WTC11 (cell line): ENCODE data around the gene ARHGEF17. TPM values are rescaled to one million over a fixed set of nuclear protein-coding genes. Genes with fewer than 3 reads are reported as not detected.

Experiments
- ATAC-seq: fragments of 200-7000 bp; cut with Tn5 transposase; 2 replicates; pipeline ENCODE4 v1.10.0; 2021; ENCODE audit warnings: mild to moderate bottlenecking, moderate library complexity
- CTCF ChIA-PET: fragments of 300-600 bp; sonication (Branson Sonifier 250); formaldehyde crosslinking; loops from one replicate; lab custom pipeline; 2021; ENCODE audit warnings: antibody characterized with exemption; lab: Charles Lee
- POLR2A ChIA-PET: fragments of 350-600 bp; sonication (Branson Sonifier 250); formaldehyde crosslinking; loops from one replicate; lab custom pipeline; 2021; ENCODE audit warnings: antibody characterized with exemption; lab: Charles Lee
- DNase-seq: peaks from one replicate; pipeline ENCODE4 v3.0.0; 2021; ENCODE audit warnings: low spot score
- H3K27ac Mint-ChIP-seq: 2 replicates; pipeline ENCODE4 v1.8.0; 2021; ENCODE audit warnings: mixed read lengths
- H3K27me3 Mint-ChIP-seq: 2 replicates; pipeline ENCODE4 v1.8.0; 2021; ENCODE audit warnings: low read depth, mild to moderate bottlenecking, moderate library complexity, mixed read lengths
- H3K36me3 Mint-ChIP-seq: 2 replicates; pipeline ENCODE4 v1.8.0; 2021; ENCODE audit warnings: mixed read lengths
- H3K4me1 Mint-ChIP-seq: 2 replicates; pipeline ENCODE4 v1.8.0; 2022; ENCODE audit warnings: mixed read lengths
- H3K4me3 Mint-ChIP-seq: 2 replicates; pipeline ENCODE4 v1.8.0; 2021; ENCODE audit warnings: mild to moderate bottlenecking, moderate library complexity, mixed read lengths
- H3K9me3 Mint-ChIP-seq: 2 replicates; pipeline ENCODE4 v1.8.0; 2021; ENCODE audit warnings: mixed read lengths
- CBFB ChIP-seq: sonication (generic); formaldehyde crosslinking; IDR thresholded peaks from 2 replicates; pipeline ENCODE4 v1.8.1; 2022; ENCODE audit warnings: mild to moderate bottlenecking, low read depth, missing genetic modification reagents
- E2F5 ChIP-seq: sonication (generic); formaldehyde crosslinking; IDR thresholded peaks from 2 replicates; pipeline ENCODE4 v1.8.1; 2022; ENCODE audit warnings: mild to moderate bottlenecking, moderate library complexity, missing genetic modification reagents
- EMX1 ChIP-seq: fragments of 250-450 bp; sonication (Bioruptor Pico); IDR thresholded peaks from 2 replicates; pipeline ENCODE4 v1.8.0; 2021; ENCODE audit warnings: mild to moderate bottlenecking
- MXD4 ChIP-seq: fragments of 250-450 bp; sonication (Bioruptor Pico); IDR thresholded peaks from 2 replicates; pipeline ENCODE4 v1.8.0; 2021; ENCODE audit warnings: mild to moderate bottlenecking, moderate library complexity, borderline replicate concordance
- SMAD3 ChIP-seq: sonication (generic); formaldehyde crosslinking; IDR thresholded peaks from 2 replicates; pipeline ENCODE4 v1.8.0; 2022; ENCODE audit warnings: missing genetic modification reagents, mild to moderate bottlenecking, borderline replicate concordance
- ZNF121 ChIP-seq: sonication (generic); formaldehyde crosslinking; IDR thresholded peaks from 2 replicates; pipeline ENCODE4 v1.8.0; 2023; ENCODE audit warnings: missing genetic modification reagents
- ZNF219 ChIP-seq: sonication (generic); formaldehyde crosslinking; IDR thresholded peaks from 2 replicates; pipeline ENCODE4 v1.8.0; 2023; ENCODE audit warnings: missing genetic modification reagents, mild to moderate bottlenecking, borderline replicate concordance
- ZNF416 ChIP-seq: fragments of 250-450 bp; sonication (Bioruptor Pico); IDR thresholded peaks from 2 replicates; pipeline ENCODE4 v1.9.0; 2021; ENCODE audit warnings: mild to moderate bottlenecking, inconsistent platforms
- ZNF671 ChIP-seq: fragments of 250-450 bp; sonication (Bioruptor Pico); IDR thresholded peaks from 2 replicates; pipeline ENCODE4 v1.8.0; 2021; ENCODE audit warnings: mild to moderate bottlenecking
- total RNA-seq: library from RNA; stranded (reverse); gene quantifications from 3 replicates; pipeline ENCODE4 v1.2.3, GENCODE V29; 2021
- TF ChIP-seq, protein P1 (sequence below): fragments of 250-450 bp; sonication (Bioruptor Pico); conservative IDR thresholded peaks from 2 replicates; pipeline ENCODE4 v1.9.0; 2021; ENCODE audit warnings: mild to moderate bottlenecking
- TF ChIP-seq, protein P2 (sequence below): sonication (generic); formaldehyde crosslinking; IDR thresholded peaks from 2 replicates; pipeline ENCODE4 v1.8.0; 2022; ENCODE audit warnings: mild to moderate bottlenecking, missing genetic modification reagents
- TF ChIP-seq, protein P3 (sequence below): sonication (generic); formaldehyde crosslinking; IDR thresholded peaks from 2 replicates; pipeline ENCODE4 v1.8.0; 2023; ENCODE audit warnings: mild to moderate bottlenecking, missing genetic modification reagents
- TF ChIP-seq, protein P4 (sequence below): sonication (generic); formaldehyde crosslinking; IDR thresholded peaks from 2 replicates; pipeline ENCODE4 v1.8.1; 2023; ENCODE audit warnings: mild to moderate bottlenecking, moderate library complexity, missing genetic modification reagents
- TF ChIP-seq, protein P5 (sequence below): fragments of 250-450 bp; sonication (Bioruptor Pico); IDR thresholded peaks from 2 replicates; pipeline ENCODE4 v2.1.2; 2022; ENCODE audit warnings: mild to moderate bottlenecking, moderate library complexity

The ARHGEF17 gene
- total RNA-seq, 1 experiment from 2014 or later: 18.2 TPM

DNA sequence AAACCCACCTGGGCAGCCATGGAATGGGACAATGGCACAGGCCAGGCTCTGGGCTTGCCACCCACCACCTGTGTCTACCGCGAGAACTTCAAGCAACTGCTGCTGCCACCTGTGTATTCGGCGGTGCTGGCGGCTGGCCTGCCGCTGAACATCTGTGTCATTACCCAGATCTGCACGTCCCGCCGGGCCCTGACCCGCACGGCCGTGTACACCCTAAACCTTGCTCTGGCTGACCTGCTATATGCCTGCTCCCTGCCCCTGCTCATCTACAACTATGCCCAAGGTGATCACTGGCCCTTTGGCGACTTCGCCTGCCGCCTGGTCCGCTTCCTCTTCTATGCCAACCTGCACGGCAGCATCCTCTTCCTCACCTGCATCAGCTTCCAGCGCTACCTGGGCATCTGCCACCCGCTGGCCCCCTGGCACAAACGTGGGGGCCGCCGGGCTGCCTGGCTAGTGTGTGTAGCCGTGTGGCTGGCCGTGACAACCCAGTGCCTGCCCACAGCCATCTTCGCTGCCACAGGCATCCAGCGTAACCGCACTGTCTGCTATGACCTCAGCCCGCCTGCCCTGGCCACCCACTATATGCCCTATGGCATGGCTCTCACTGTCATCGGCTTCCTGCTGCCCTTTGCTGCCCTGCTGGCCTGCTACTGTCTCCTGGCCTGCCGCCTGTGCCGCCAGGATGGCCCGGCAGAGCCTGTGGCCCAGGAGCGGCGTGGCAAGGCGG, 11.4 kb upstream of the ARHGEF17 start:
- Mint-ChIP-seq H3K27ac (no peak overlapping the region), H3K9me3 (no peaks in the 10 kb centered on the region), H3K27me3 (peaks cover 13% of the 10 kb centered on the region), H3K36me3 (no peaks in the 10 kb centered on the region), H3K4me1 (peaks cover 16% of the 10 kb centered on the region), H3K4me3 (no peak overlapping the region)
- CTCF ChIA-PET: interaction anchor here (1.0 to 6.8 kb wide), 12 partner anchors 8 to 97 kb away, joined by 3 to 88 read pairs (median 6); no protein-coding TSS in a partner anchor
- ATAC-seq: no peak
- no peak for DNase-seq
- no peak for TF ChIP-seq E2F5 (CRISPR knock-in tag)
- TF ChIP-seq, protein P1, sequence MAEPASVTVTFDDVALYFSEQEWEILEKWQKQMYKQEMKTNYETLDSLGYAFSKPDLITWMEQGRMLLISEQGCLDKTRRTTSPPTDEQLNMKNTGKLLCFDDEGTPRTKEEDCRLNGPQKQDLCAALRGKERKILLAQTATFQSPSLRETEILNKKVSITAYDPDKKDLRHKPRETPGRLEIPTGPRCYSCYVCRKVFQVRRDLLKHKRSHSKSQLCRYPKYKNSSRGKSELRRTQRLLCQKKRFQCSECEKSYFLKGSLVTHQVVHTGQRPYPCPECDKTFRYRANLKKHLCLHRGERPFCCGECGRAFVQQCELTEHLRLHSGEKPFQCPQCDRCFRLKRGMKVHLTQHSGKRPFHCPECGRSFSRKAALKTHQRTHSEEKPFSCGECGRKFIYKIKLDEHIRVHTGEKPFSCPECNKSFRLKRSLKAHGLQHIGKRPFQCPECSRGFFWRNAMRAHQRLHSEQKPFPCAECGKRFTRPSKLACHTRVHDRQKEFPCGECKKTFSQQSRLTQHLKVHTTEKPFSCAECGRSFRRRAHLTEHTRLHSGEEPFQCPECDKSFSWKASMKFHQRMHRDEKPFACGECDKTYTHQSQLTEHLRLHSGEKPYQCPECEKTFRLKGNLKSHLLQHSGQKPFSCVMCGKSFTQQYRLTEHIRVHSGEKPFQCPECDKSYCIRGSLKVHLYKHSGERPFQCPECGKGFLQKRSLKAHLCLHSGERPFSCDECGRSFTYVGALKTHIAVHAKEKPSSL (CRISPR knock-in tag): no peak
- no peak for TF ChIP-seq ZNF416 (CRISPR knock-in tag)
- POLR2A ChIA-PET: no interaction called here

DNA sequence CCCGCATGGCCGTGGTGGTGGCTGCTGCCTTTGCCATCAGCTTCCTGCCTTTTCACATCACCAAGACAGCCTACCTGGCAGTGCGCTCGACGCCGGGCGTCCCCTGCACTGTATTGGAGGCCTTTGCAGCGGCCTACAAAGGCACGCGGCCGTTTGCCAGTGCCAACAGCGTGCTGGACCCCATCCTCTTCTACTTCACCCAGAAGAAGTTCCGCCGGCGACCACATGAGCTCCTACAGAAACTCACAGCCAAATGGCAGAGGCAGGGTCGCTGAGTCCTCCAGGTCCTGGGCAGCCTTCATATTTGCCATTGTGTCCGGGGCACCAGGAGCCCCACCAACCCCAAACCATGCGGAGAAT, 10.9 kb upstream of the ARHGEF17 start:
- no peaks in the 10 kb centered on the region for H3K9me3 Mint-ChIP-seq
- ChIA-PET POLR2A (no interaction called here), CTCF (interaction anchor here (0.6 to 6.8 kb wide), 17 partner anchors 8 to 500 kb away, joined by 3 to 88 read pairs (median 6); no protein-coding TSS in a partner anchor)
- H3K27ac Mint-ChIP-seq: no peak overlapping the region
- H3K4me3 Mint-ChIP-seq: no peak overlapping the region
- TF ChIP-seq, protein P2, sequence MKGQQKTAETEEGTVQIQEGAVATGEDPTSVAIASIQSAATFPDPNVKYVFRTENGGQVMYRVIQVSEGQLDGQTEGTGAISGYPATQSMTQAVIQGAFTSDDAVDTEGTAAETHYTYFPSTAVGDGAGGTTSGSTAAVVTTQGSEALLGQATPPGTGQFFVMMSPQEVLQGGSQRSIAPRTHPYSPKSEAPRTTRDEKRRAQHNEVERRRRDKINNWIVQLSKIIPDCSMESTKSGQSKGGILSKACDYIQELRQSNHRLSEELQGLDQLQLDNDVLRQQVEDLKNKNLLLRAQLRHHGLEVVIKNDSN (CRISPR knock-in tag): no peak
- TF ChIP-seq EMX1 (CRISPR knock-in tag) (no peak), SMAD3 (CRISPR knock-in tag) (no peak), CBFB (CRISPR knock-in tag) (no peak), ZNF219 (CRISPR knock-in tag) (no peak)
- TF ChIP-seq, protein P3, sequence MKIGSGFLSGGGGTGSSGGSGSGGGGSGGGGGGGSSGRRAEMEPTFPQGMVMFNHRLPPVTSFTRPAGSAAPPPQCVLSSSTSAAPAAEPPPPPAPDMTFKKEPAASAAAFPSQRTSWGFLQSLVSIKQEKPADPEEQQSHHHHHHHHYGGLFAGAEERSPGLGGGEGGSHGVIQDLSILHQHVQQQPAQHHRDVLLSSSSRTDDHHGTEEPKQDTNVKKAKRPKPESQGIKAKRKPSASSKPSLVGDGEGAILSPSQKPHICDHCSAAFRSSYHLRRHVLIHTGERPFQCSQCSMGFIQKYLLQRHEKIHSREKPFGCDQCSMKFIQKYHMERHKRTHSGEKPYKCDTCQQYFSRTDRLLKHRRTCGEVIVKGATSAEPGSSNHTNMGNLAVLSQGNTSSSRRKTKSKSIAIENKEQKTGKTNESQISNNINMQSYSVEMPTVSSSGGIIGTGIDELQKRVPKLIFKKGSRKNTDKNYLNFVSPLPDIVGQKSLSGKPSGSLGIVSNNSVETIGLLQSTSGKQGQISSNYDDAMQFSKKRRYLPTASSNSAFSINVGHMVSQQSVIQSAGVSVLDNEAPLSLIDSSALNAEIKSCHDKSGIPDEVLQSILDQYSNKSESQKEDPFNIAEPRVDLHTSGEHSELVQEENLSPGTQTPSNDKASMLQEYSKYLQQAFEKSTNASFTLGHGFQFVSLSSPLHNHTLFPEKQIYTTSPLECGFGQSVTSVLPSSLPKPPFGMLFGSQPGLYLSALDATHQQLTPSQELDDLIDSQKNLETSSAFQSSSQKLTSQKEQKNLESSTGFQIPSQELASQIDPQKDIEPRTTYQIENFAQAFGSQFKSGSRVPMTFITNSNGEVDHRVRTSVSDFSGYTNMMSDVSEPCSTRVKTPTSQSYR (CRISPR knock-in tag): no peak
- TF ChIP-seq, protein P4, sequence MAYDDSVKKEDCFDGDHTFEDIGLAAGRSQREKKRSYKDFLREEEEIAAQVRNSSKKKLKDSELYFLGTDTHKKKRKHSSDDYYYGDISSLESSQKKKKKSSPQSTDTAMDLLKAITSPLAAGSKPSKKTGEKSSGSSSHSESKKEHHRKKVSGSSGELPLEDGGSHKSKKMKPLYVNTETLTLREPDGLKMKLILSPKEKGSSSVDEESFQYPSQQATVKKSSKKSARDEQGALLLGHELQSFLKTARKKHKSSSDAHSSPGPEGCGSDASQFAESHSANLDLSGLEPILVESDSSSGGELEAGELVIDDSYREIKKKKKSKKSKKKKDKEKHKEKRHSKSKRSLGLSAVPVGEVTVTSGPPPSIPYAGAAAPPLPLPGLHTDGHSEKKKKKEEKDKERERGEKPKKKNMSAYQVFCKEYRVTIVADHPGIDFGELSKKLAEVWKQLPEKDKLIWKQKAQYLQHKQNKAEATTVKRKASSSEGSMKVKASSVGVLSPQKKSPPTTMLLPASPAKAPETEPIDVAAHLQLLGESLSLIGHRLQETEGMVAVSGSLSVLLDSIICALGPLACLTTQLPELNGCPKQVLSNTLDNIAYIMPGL (CRISPR knock-in tag): no peak
- H3K27me3 Mint-ChIP-seq: peaks cover 9% of the 10 kb centered on the region
- H3K36me3 Mint-ChIP-seq: no peaks in the 10 kb centered on the region
- peaks cover 13% of the 10 kb centered on the region for H3K4me1 Mint-ChIP-seq
- no peak for DNase-seq
- ATAC-seq: no peak

DNA sequence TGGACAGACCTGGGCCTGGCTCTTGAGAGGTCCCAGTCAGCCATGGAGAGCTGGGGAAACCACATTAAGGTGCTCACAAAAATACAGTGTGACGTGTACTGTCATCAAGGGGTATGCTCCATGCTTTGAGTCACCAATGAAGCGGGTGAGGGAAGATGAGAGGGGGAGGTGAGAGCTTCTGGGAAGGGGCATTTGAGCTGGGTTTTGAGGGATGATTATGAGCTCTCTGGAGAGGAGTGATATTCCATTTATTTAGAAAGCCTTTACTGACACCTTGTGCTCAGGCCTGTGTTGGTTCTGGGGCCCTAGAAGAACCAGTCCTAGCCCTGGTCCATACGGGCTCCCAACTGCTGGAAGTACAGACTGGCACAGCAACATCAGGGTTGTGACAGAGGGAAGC, 10.4 kb upstream of the ARHGEF17 start:
- no peak overlapping the region for H3K27ac Mint-ChIP-seq
- no peak for DNase-seq
- peaks cover 12% of the 10 kb centered on the region for H3K4me1 Mint-ChIP-seq
- peaks cover 8% of the 10 kb centered on the region for H3K27me3 Mint-ChIP-seq
- ATAC-seq: no peak
- no peak overlapping the region for H3K4me3 Mint-ChIP-seq
- no peaks in the 10 kb centered on the region for H3K36me3 Mint-ChIP-seq
- TF ChIP-seq ZNF671 (no peak), ZNF121 (CRISPR knock-in tag) (no peak), MXD4 (no peak)
- TF ChIP-seq, protein P5, sequence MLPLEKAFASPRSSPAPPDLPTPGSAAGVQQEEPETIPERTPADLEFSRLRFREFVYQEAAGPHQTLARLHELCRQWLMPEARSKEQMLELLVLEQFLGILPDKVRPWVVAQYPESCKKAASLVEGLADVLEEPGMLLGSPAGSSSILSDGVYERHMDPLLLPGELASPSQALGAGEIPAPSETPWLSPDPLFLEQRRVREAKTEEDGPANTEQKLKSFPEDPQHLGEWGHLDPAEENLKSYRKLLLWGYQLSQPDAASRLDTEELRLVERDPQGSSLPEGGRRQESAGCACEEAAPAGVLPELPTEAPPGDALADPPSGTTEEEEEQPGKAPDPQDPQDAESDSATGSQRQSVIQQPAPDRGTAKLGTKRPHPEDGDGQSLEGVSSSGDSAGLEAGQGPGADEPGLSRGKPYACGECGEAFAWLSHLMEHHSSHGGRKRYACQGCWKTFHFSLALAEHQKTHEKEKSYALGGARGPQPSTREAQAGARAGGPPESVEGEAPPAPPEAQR: no peak
- TF ChIP-seq, protein P4 (CRISPR knock-in tag): no peak
- TF ChIP-seq, all 79 proteins: peak for 0
- ChIA-PET POLR2A (no interaction called here), CTCF (interaction anchor here (0.6 to 6.8 kb wide), 21 partner anchors 9 to 500 kb away, joined by 3 to 88 read pairs (median 4); no protein-coding TSS in a partner anchor)
- no peaks in the 10 kb centered on the region for H3K9me3 Mint-ChIP-seq
